C4-2B (cell line): ENCODE data around the gene LIAS.

ENCODE experiments used
- H3K27ac ChIP-seq: fragments of 450-650 bp; 2 replicates; pipeline ENCODE4 v1.5.1; 2017
- CTCF ChIP-seq: fragments of 450-650 bp; conservative IDR thresholded peaks from 2 replicates; pipeline ENCODE4 v1.5.1; 2017; ENCODE audit warnings: mild to moderate bottlenecking
- ZFX ChIP-seq: fragments of 450-650 bp; IDR thresholded peaks from 2 replicates; pipeline ENCODE4 v1.6.1; 2017

The LIAS gene

DNA sequence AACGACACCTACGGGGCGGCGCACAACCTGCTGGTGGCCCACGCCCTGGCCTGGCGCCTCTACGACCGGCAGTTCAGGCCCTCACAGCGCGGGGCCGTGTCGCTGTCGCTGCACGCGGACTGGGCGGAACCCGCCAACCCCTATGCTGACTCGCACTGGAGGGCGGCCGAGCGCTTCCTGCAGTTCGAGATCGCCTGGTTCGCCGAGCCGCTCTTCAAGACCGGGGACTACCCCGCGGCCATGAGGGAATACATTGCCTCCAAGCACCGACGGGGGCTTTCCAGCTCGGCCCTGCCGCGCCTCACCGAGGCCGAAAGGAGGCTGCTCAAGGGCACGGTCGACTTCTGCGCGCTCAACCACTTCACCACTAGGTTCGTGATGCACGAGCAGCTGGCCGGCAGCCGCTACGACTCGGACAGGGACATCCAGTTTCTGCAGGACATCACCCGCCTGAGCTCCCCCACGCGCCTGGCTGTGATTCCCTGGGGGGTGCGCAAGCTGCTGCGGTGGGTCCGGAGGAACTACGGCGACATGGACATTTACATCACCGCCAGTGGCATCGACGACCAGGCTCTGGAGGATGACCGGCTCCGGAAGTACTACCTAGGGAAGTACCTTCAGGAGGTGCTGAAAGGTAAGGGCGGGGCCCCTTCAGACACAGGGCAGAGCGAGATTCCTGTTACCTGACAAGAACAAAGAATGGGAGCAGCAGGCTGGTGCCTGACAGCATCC lies 11.8 kb upstream of the LIAS start:
- TF ChIP-seq ZFX, result no peak; the same call in 1 of the 2 replicates
- TF ChIP-seq CTCF, result peak; percentile 47
- peak overlapping the region; percentile 72 for H3K27ac ChIP-seq

DNA sequence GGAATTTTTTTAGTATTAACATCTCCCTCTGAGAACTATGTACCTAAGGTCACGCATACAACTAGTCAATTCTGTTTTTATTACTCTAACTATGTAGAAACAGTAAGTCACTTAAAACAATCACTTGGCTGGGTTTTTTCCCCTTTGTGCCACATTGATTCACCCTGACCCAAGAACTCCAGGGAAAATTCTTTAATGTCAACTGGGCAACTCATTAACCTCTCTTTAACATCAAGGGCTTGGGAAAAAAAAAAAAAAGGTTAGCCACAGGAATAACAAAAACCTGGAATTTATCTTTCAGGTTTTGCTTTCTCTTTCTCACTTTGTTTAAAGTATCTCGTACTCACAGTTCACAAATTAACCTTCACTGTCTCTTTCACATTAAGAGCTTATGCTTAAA lies 8.2 kb upstream of the LIAS start:
- H3K27ac ChIP-seq, result no peak overlapping the region
- no peak for TF ChIP-seq ZFX
- no peak for TF ChIP-seq CTCF

DNA sequence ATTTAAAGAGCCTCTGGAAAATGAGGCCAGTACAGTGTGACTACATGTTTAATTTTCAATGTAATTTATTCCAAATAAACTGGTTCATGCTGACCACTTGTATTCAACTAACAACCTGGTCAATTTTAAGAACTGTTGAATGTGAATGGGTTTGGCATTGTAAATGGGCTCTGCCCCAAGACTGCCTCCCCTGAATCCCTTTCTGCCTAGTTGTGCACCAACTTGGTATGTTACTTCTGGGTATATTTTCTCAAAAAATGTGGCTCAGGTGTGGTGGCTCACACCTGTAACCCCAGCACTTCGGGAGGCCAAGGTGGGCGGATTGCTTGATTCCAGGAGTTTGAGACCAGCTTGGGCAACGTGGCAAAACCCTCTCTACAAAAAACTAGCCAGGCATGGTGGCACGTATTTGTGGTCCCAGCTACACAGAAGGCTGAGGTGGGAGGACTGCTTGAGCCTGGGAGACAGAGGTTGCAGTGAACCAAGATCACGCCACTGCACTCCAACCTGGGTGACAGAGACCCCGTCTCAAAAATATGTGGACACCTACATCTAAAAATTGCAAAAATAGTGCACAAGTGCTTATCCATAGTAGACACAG lies 7.3 kb upstream of the LIAS start:
- no peak for TF ChIP-seq ZFX
- no peak for TF ChIP-seq CTCF
- H3K27ac ChIP-seq, result no peak overlapping the region

DNA sequence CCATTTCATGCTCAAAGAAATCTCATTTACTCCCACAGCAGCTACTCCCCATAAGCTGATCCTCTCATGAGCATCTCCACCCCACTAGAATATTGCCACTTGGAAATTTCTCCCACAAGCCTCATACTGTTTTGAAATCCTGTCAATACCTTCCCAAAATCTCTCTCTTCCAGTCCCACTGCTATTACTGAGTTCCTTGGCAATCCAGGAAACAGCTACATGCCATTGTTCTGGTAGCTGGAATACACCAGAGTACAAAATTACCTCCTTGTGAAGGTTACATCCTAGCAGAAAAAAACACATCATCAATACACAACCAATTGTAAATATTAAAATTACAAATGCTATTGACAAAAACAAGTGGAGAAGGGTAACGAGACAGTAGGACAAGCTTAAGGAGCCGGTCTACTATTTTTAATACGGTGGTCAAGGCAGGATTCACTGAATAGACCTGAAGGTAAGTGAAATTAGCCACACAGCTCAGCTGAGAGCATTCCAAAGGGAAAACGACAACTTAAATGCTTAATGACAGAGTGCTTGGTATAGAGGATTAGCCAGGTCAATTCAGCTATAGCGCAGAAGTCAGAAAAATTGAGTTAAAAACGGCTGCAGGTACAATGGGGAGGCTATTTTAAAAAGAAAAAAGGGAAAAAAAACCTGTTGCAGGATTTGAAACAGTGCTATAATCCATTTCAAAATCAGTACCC lies 6.5 kb upstream of the LIAS start:
- TF ChIP-seq ZFX, result no peak
- no peak overlapping the region for H3K27ac ChIP-seq

- no peak overlapping the region for H3K27ac ChIP-seq
- no peak for TF ChIP-seq ZFX
- TF ChIP-seq CTCF, result no peak
Observed at GRCh38 chr4:39452860-39453587, 5.8 kb upstream of the LIAS start.

- H3K27ac ChIP-seq, result no peak overlapping the region
- no peak for TF ChIP-seq CTCF
- TF ChIP-seq ZFX, result no peak
Observed at GRCh38 chr4:39453738-39454137, 5.1 kb upstream of the LIAS start.

- no peak for TF ChIP-seq ZFX
- TF ChIP-seq CTCF, result no peak
- no peak overlapping the region for H3K27ac ChIP-seq
Observed at GRCh38 chr4:39455486-39455885, 3.4 kb upstream of the LIAS start.
